Osteoblast (primary cell): ENCODE data around the gene RTF2. TPM values are rescaled to one million over a fixed set of nuclear protein-coding genes. Genes with fewer than 3 reads are reported as not detected.

Experiments used
- DNase-seq: peaks from one replicate; pipeline ENCODE4 v3.0.0; 2011; ENCODE audit warnings: low spot score, mixed read lengths; ENCODE audit not compliant: insufficient read length; ENCODE audit errors: missing footprints
- H2AFZ ChIP-seq: 2 replicates; pipeline ENCODE4 v1.6.0; 2011; ENCODE audit warnings: mild to moderate bottlenecking, low read length
- H3K27ac ChIP-seq: 2 replicates; pipeline ENCODE4 v1.5.1; 2011; ENCODE audit warnings: mild to moderate bottlenecking, low read depth, low read length, moderate library complexity
- H3K27me3 ChIP-seq: 2 replicates; pipeline ENCODE4 v1.6.0; 2012; ENCODE audit warnings: mild to moderate bottlenecking, control low read depth, inconsistent platforms, low read length, moderate library complexity; ENCODE audit not compliant: insufficient read depth
- H3K36me3 ChIP-seq: 2 replicates; pipeline ENCODE4 v1.5.1; 2011; ENCODE audit warnings: mild to moderate bottlenecking, low read length, control low read depth, moderate library complexity; ENCODE audit not compliant: insufficient read depth
- H3K4me1 ChIP-seq: 2 replicates; pipeline ENCODE4 v1.5.1; 2011; ENCODE audit warnings: mild to moderate bottlenecking, low read length, control low read depth, moderate library complexity; ENCODE audit not compliant: insufficient read depth
- H3K4me2 ChIP-seq: 2 replicates; pipeline ENCODE4 v1.6.0; 2011; ENCODE audit warnings: mild to moderate bottlenecking, low read length; ENCODE audit not compliant: insufficient read depth
- H3K4me3 ChIP-seq: fragments of 200-600 bp; sonication (generic); 3 replicates; pipeline ENCODE4 v1.5.1; 2012; ENCODE audit warnings: mild to moderate bottlenecking, low read length, inconsistent platforms; ENCODE audit not compliant: insufficient read depth
- H3K79me2 ChIP-seq: 2 replicates; pipeline ENCODE4 v1.6.0; 2012; ENCODE audit warnings: mild to moderate bottlenecking, low read length, control low read depth, inconsistent platforms; ENCODE audit not compliant: insufficient read depth
- H3K9me3 ChIP-seq: 2 replicates; pipeline ENCODE4 v1.5.1; 2011; ENCODE audit warnings: low read depth, low read length, control low read depth
- H4K20me1 ChIP-seq: 2 replicates; pipeline ENCODE4 v1.6.0; 2012; ENCODE audit warnings: mild to moderate bottlenecking, low read length, control low read depth; ENCODE audit not compliant: insufficient read depth
- CTCF ChIP-seq: IDR thresholded peaks from 2 replicates; pipeline ENCODE4 v1.5.1; 2011; ENCODE audit warnings: mild to moderate bottlenecking, low read depth, low read length, moderate library complexity; ENCODE audit errors: extremely low read depth
- total RNA-seq: library from RNA; depleted of rRNA; stranded (reverse); fragments of >200 nt; gene quantifications from 2 replicates; pipeline ENCODE4 v1.2.3, GENCODE V29; 2012

The RTF2 gene
- total RNA-seq, 1 donor: 69.1 TPM

- H3K9me3 ChIP-seq: no peaks in the 10 kb centered on the region
- H3K4me3 ChIP-seq: no peak overlapping the region
- no peak for TF ChIP-seq CTCF
- H3K4me2 ChIP-seq: no peak overlapping the region
- no peaks in the 10 kb centered on the region for H3K27me3 ChIP-seq
- no peak overlapping the region for H2AFZ ChIP-seq
- DNase-seq: no peak
- no peaks in the 10 kb centered on the region for H3K36me3 ChIP-seq
- H4K20me1 ChIP-seq: peaks cover 12% of the 10 kb centered on the region
- no peak overlapping the region for H3K27ac ChIP-seq
- H3K79me2 ChIP-seq: peaks cover 19% of the 10 kb centered on the region
- H3K4me1 ChIP-seq: no peaks in the 10 kb centered on the region
These were observed 37.7 kb downstream of the RTF2 start for GRCh38 chr20:56506103-56506502.

GRCh38 chr20:56511926-56512325, 43.5 kb downstream of the RTF2 start:
- Histone ChIP-seq H3K4me2 (no peak overlapping the region), H3K9me3 (no peaks in the 10 kb centered on the region)
- TF ChIP-seq CTCF: no peak

GRCh38 chr20:56513161-56514150, 45.0 kb downstream of the RTF2 start:
- Histone ChIP-seq H2AFZ (no peak overlapping the region), H3K27ac (no peak overlapping the region), H3K4me2 (no peak overlapping the region), H3K79me2 (no peaks in the 10 kb centered on the region), H3K4me3 (no peak overlapping the region), H3K9me3 (no peaks in the 10 kb centered on the region), H4K20me1 (peaks cover 4% of the 10 kb centered on the region), H3K36me3 (peaks cover 17% of the 10 kb centered on the region), H3K4me1 (no peaks in the 10 kb centered on the region), H3K27me3 (no peaks in the 10 kb centered on the region)
- TF ChIP-seq CTCF: no peak
- DNase-seq: no peak

More at GRCh38 chr20:56511926-56512325, 43.5 kb downstream of the RTF2 start:
- H4K20me1 ChIP-seq: peaks cover 8% of the 10 kb centered on the region
- H3K27me3 ChIP-seq: no peaks in the 10 kb centered on the region
- peaks cover 7% of the 10 kb centered on the region for H3K36me3 ChIP-seq
- H2AFZ ChIP-seq: no peak overlapping the region
- H3K4me3 ChIP-seq: no peak overlapping the region
- DNase-seq: no peak
- no peaks in the 10 kb centered on the region for H3K4me1 ChIP-seq
- peaks cover 8% of the 10 kb centered on the region for H3K79me2 ChIP-seq
- H3K27ac ChIP-seq: no peak overlapping the region

GRCh38 chr20:56516631-56517030, 48.2 kb downstream of the RTF2 start:
- no peak for TF ChIP-seq CTCF
- DNase-seq: no peak
- Histone ChIP-seq H3K27ac (no peak overlapping the region), H3K4me3 (no peak overlapping the region), H3K79me2 (no peaks in the 10 kb centered on the region), H3K9me3 (peaks cover 6% of the 10 kb centered on the region), H2AFZ (no peak overlapping the region), H3K27me3 (no peaks in the 10 kb centered on the region), H3K4me2 (no peak overlapping the region), H3K36me3 (peaks cover 39% of the 10 kb centered on the region), H3K4me1 (no peaks in the 10 kb centered on the region), H4K20me1 (no peaks in the 10 kb centered on the region)
